Measurements from ENCODE around the gene SPHK1.
"Not testable (repeated sequence)": the region's sequence is repeated elsewhere in the genome, so short reads cannot be mapped to it uniquely, and the experiment has no call there.

The SPHK1 gene, protein sequence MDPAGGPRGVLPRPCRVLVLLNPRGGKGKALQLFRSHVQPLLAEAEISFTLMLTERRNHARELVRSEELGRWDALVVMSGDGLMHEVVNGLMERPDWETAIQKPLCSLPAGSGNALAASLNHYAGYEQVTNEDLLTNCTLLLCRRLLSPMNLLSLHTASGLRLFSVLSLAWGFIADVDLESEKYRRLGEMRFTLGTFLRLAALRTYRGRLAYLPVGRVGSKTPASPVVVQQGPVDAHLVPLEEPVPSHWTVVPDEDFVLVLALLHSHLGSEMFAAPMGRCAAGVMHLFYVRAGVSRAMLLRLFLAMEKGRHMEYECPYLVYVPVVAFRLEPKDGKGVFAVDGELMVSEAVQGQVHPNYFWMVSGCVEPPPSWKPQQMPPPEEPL

DNA sequence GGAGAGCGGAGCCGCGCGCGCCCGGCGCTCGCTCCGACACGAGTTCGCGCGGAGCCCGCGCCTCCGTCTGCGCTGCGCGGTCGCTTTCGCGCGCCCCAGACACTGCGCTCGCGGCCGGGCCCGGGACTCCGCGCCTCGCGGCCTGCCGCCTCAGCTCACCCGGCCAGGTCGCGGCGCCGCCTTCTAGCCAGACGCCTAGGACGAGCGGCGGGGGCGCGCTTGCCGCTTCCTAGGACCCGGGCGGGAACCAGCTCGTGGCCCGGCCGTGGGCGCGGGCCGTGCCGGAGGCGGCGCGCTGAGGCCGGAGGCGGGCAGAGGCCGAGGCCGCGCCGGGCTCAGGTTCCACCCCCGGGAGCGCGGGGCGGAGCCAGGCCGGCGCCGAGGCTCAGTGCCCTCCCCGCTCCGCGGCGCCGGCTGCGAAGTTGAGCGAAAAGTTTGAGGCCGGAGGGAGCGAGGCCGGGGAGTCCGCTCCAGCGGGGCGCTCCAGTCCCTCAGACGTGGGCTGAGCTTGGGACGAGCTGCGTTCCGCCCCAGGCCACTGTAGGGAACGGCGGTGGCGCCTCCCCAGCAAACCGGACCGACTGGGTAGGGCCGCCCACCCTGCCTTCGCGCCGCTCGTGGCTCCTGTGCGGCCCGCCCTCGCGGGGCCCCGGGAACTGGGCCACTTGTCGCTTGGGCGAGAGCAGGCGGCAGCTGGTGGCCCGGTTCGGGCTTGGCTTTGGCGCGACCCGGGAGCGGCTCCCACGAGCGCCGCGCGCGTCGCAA lies at the start of gene SPHK1:
Gene SPHK1, plus strand, starts transcription at position 388 of the 765 bp plus-strand sequence. CDS start 1,036 bp downstream, outside the sequence.
- DNase-seq (ENCODE audit: low read depth in 2 of 2) = peak; percentile 10 to 38

DNA sequence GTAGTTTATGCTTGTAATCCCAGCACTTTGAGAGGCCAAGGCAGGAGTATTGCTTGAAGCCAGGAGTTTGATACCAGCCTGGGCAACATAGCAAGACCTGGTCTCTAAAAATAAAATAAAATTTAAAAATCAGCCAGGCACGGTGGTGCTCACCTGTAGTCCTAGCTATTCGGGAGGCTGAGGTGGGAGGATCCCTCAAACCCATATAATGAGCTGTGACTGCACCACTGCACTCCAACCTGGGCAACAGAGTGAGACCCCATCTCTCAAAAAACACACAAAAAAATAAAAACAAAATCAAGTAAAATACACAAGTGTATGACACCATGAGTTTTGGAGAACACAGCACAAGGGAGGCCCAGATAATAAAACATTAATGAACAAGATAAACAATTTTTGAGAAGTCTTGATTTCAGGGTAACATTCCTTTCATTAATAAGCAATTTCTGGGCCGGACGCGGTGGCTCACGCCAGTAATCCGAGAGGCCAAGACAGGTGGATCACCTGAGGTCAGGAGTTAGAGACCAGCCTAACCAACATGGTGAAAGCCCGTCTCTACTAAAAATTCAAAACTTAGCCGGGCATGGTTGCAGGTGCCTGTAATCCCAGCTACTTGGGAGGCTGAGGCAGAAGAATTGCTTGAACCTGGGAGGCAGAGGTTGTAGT lies 48.6 kb upstream of the SPHK1 start:
- DNase-seq (ENCODE audit: low read depth in 2 of 2) = no peak

DNA sequence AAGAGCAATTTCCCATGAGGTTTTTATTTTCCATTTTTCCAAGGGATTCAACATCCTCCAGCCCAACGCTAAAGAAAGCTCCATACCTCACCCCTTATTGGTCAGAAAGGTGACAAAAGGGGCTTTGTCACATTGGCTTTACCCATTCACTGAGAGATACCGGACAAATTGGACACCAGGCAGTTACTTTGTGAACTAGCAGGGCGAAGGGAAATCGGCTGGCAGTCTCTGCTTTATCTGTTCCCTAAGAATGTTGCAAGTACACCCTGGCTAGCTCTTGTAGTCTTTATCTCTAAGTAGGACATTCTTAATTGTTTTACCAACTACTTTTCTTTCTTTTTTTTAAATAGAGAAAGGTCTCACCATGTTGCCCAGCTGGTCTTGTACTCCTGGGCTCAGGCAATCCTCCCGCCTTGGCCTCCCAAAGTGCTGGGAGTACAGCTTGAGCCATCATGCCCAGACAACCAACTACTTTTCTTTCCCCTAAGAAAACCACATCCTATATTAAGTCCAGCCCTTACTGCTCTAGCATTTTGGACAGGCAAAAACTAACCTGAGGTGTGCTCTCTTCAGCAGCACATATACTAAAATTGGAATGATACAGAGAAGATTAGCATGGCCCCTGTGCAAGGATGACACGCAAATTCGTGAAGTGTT lies 47.5 kb upstream of the SPHK1 start:
- DNase-seq (ENCODE audit: low read depth in 2 of 2) = no peak

DNA sequence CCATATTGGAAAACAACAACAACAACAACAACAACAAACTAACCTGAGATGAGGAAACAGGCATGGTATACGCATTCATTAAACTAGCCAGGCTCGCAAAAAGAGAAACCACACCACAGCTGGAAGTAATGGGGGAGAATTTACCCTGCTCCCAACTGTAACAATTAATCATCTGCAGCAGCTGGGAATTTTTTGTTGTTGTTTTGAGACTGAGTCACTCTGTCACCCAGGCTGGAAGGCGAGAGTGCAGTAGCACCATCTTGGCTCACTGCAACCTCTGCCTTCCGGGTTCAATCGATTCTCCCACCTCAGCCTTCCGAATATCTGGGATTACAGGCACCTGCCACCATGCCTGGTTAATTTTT lies 47.0 kb upstream of the SPHK1 start:
- no peak for DNase-seq (ENCODE audit: low read depth in 2 of 2)

DNA sequence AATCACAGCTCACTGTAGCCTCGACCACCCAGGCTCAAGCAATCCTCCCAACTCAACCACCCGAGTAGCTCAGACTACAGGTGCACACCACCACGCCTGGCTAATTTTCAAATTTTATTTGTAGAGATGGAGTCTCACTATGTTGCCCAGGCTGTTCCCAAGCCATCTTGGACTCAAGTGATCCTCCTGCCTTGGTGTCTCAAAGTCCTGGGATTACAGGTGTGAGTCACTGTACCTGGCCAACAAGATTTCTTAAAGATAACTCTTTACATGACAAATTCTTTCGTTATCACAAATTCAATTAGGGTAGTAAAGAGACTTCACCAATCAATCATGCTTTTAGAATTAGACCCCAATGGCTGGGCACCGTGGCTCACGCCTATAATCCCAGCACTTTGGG lies 43.1 kb upstream of the SPHK1 start:
- no peak for DNase-seq (ENCODE audit: low read depth in 2 of 2)

DNA sequence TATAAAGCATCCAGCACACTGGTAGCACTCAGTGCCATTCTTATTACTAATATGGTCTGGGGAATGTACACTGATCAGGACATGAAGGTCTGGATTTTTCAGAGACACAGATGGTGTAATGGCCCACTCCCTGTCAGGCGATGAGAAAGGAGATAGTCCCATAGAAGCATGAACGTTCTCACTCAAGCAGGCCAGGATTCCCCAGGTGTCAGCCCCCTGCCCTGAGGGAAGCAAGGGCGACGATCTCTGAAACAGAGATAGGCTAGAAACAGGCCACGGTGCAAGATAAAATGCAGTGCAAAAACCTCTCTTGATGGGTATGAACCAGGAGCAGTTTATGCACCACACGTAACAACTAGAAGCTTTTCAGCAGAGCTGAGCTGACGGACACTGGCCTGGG lies 41.3 kb upstream of the SPHK1 start:
- DNase-seq (ENCODE audit: low read depth in 2 of 2) = no peak

DNA sequence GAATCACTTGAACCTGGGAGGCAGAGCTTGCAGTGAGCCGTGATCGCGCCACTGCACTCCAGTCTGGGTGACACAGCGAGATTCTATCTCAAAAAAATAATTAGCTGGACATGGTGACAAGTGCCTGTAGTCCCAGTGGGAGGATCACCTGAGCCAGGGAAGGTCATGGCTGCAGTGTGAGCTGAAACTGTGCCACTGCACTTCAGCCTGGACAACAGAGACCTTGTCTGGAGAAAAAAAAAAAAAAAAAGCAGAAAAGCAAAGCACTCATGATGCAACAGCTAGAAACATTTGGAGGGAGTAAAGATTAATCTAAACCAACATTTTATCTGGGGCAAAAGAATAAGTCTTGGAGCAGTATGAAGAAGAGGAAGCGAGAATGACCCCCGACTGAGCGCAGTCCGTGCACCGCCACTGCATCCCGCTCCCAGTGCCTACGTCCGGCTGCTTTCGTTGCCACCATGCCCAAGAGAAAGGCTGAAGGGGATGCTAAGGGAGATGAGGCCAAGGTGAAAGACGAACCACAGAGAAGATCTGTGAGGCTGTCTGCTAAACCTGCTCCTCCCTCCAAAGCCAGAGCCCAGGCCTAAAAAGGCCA lies 38.9 kb upstream of the SPHK1 start:
- no peak for DNase-seq (ENCODE audit: low read depth in 2 of 2)

DNA sequence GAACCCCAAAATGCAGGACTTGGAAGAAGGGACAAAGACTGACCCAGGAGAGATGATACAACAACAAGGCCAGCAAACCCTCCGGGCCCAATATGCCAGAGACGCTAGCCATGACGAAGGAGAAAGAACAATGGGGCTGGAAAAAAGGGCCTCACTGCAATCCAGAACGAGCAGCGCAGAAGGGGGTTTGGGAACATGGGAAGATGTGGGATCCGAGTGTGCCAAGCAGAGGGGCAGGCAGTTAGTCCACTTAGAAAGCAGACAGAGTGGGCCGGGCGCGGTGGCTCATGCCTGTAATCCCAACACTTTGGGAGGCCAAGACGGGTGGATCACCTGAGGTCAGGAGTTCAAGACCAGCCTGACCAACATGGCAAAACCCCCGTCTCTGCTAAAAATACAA lies 37.5 kb upstream of the SPHK1 start:
- not testable (repeated sequence) for DNase-seq (ENCODE audit: low read depth in 2 of 2)

DNA sequence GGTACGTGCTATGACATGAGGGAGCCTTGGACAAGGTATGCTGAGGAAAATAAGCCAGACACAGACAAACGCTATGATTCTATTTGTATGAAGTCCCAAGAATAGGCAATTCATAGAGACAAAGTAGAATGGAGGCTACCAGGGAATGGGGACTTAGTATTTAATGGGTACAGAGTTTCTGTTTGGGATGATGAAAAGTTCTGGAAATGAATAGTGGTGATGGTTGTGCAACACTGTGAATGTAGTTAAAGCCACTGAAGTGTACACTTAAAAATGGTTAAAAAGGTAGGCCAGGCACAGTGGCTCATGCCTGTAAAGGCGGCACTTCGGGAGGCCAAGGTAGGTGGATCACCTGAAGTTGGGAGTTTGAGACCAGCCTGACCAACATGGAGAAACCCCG lies 33.9 kb upstream of the SPHK1 start:
- DNase-seq (ENCODE audit: low read depth in 2 of 2) = no peak

DNA sequence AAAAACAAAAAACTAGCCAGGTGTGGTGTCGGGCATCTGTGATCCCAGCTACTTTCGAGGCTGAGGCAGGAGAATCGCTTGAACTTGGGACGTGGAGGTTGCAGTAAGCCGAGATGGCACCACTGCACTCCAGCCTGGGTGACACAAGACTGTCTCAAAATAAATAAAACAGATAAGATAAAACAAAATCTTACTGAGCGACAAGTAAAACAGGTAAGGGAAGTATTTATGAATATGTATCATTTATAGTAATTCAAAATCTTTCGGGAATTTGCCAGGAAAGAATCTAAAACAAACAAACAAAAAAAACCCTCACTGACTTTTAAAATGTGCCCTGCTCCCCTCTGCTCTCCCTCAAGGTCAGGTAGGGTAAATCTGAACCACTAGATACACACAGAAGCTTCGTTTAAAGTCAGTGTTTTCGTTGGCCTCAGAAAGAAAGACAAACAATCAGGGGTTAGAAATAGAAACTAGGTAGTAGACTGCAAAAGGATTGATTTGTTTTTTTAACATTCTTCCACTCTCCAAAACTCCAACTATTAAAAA lies 32.8 kb upstream of the SPHK1 start:
- no peak for DNase-seq (ENCODE audit: low read depth in 2 of 2)

DNA sequence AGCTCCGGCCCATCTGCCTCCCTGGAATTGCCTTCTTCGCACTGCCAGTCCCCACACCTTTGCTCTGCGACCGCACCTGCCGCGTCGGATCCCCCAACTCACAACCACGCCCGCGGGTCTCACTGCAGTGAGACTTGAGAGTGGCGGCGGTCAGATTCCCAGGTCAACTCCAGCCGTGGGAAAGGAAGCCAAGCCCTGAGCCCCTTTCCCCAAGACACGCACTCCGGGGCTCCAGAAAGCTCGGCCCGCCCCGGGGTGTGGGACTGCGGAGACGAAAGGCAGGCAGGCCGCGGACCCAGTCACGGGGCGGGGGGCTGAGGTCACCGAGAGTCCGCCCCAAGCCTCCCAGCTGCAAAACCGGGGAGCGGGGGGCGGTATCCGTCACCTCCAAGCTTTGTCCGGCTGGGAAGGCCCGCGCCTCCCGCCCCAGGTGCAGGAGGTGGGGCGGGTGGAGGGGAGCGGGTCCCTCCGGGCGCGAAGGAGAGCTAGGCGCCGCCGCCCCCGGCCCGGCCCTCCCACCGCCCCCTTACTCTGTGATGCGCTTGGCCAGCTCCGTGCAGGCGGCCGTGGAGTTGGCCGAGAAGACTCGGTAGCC lies 31.3 kb upstream of the SPHK1 start:
- no peak for DNase-seq (ENCODE audit: low read depth in 2 of 2)

DNA sequence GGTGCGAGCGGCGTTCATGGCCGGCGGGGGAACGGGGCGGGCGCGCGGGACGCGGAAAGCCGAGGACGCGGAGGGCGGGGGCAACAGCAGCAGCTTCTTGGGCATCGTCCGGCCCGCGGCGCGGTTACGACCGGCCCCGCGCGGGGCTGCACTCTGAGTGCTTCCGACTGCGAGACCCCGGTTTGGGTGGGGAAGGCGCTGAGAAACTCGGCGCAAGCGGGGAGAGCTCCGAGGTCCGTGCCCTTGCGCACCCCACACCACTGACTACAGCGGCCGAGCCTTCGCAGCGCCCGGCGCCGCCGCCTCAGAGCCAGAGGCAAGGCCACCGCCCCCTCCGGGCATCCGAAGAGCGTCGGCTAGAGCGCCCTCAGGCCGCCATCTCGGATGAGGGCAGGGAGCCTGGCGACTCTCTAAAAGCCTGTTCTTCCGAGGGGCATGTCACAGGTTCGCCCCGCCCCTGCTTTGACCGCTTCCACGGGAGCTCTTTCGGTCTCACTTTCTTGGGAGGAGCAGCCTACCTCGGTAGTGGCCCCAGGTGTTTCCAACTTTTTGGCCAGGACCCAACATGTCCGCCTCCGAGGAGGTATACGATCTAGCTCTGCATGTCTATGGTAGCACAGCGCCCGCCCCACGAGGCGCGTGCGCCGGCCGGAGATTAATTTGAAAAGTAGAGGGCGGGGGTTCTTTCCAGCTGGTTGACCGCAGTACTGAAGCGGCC lies 30.7 kb upstream of the SPHK1 start, which contains the start of gene PRPSAP1:
Gene PRPSAP1, minus strand, starts transcription at position 318 of the 718 bp plus-strand sequence. Its CDS starts 213 bp downstream, at position 105.
- DNase-seq (ENCODE audit: low read depth in 2 of 2) = peak; percentile 39 to 44

DNA sequence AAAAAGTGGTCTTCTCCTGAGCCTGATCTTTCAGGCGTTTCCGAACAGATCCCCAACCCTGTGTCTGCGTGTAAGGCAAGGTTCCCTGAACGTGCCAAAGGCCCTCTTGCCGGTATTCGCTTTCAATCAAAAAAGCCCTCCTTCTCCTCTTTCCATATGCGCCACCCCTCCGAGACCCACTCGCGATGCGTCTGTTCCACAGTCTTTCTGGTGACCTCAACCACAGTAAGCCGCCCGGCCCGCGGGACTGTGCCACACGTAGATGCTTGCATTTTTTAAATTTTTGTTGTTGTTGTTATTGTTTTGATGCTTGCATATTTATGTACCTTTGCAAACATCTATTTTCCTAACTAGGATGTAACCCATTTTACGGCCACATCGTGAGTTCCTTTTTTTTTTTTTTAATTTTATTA lies 30.1 kb upstream of the SPHK1 start:
- DNase-seq (ENCODE audit: low read depth in 2 of 2) = no peak

DNA sequence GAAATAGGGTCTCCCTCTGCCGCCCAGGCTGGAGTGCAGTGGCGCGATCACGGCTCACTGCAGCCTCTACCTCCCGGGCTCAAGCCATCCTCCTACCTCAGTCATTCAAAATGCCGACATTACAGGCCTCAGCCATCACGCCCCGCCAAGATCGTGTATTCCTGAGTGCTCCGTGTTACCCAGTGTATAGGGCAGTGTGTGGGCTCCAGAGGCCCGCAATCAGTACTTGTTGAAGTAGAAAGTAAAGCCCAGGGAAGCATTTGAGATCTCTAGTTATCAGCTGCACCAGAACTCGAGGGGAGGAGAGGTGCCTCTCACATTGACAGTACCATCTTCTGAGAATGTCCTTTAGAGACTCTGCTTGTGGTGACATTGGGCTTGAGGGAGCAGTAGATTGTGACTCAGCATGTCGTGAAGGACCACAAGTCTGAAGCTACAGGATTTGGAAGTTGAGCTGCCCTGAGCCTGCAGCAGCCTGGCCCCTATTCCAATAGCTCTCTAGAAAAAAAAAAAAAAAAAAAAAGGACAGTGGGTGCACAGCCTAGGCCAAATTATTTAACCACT lies 29.6 kb upstream of the SPHK1 start:
- no peak for DNase-seq (ENCODE audit: low read depth in 2 of 2)

DNA sequence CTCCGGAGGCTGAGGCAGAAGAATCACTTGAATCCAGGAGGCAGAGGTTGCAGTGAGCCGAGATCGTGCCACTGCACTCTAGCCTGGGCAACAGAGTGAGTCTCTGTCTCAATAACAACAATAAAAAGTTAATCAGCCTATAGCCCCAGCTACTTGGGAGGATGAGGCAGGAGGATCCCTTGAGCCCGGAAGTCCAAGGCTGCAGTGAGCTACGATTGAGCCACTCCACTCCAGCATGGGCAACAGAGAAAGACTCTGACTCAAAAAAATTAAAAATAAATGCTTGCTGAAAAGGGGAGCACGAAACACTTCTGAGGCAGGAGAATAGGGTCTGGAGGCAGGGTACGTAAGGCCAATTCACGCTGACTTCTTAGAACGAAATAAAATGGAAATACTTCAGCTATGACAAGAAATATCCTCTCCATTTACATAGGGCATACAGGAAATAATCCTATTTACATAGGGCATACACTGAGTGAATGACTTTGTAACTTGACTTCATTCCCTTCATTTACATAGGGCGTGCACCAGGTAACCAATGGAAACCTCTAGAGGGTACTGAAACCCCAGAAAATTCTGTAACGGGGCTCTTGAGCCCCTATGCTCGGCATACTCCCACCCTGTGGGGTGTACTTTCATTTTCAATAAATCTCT lies 27.5 kb upstream of the SPHK1 start:
- DNase-seq (ENCODE audit: low read depth in 2 of 2) = no peak

DNA sequence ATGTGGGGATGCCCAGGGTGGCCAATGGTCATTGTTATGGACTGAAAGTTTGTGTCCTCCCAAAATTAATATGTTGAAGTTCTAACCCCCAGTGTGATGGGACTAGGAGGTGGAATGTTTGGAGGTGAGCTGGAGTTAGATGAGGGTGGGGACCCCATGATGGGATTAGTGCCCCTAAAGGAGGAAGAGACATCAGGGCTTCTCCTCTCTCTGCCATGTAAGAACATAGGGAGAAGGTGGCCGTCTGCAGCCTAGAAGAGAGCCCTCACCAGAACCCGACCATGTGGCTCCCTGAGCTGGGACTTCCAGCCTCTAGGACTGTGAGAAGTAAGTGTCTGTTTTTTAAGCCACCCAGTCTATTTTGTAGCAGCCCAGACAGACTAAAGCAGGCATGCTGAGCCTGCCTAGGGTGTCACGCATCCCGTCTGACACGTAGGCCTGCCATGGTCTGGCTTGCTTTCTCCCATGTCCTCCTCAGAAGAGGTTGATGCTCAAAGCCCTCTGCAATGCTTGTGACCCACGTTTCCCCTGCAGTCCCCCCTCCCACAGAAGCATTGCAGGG lies 26.7 kb upstream of the SPHK1 start:
- DNase-seq (ENCODE audit: low read depth in 2 of 2) = no peak

DNA sequence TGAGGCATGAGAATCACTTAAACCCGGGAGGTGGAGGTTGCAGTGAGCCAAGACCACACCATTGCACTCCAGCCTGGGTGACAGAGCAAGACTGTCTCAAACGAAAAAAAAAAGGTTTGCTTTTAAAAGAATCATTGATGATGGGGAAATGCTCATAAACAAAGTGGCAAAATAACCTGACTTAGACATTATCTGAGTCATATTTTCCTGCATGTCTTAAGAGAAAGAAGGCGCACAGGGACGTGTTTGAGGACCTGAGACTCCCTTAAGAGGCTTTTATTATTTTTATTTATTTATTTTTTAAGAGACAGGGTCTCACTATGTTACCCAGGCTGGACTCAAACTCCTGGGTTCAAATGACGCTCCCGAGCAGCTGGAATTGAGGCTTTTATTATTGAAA lies 25.0 kb upstream of the SPHK1 start:
- no peak for DNase-seq (ENCODE audit: low read depth in 2 of 2)

DNA sequence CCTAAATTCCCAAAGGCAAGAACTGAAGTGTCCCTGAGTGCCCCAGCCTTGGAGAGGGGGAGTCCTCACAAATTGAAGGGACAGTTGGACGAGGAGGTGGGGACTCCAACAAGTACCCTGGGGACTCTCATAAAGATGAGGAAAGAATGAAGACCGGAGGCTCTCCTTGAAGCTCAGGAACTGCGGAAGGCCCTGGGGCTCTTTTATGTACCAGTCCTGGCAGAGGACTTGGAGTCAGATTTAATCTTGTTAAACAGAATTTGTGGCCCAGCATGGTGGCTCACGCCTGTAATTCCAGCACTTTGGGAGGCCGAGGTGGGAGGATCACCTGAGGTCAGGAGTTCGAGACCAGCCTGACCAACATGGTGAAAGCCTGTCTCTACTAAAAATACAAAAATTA lies 24.6 kb upstream of the SPHK1 start:
- not testable (repeated sequence) for DNase-seq (ENCODE audit: low read depth in 2 of 2)

DNA sequence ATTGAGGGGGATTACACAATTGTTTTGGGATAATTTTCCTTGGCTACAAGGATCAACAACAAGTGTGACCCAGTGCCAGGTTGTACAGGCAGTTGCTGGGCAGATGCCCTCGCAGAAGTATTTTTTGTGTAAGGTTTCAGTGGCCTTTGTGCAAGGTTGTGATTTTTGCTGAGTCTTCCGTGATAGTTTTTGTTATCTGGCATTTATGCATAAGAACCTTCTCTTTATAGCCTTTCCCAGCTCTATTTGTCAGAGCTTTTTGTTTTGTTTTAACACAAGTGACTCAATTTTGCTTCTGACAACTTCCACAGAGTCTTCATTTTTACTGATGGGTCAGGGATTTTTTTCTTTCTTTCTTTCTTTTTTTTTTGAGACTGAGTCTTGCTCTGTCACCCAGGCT lies 23.9 kb upstream of the SPHK1 start:
- no peak for DNase-seq (ENCODE audit: low read depth in 2 of 2)
